Neural crest cell (in vitro differentiated cells): Measurements from ENCODE around the gene NPAS3. TPM values are rescaled to one million over a fixed set of nuclear protein-coding genes. Genes with fewer than 3 reads are reported as not detected.
A peak's percentile ranks its signal among the peaks of the same experiment; 100 is the strongest.

Experiments
- DNase-seq: peaks from one replicate; pipeline ENCODE4 v3.0.0; 2021; ENCODE audit warnings: low read depth, mixed read lengths, low spot score
- H3K27ac Mint-ChIP-seq: one replicate; pipeline ENCODE4 v1.8.0; 2021; ENCODE audit warnings: mild to moderate bottlenecking, mixed read lengths; ENCODE audit not compliant: unreplicated experiment
- H3K27me3 Mint-ChIP-seq: 2 replicates; pipeline ENCODE4 v1.8.0; 2021; ENCODE audit warnings: low read depth, mild to moderate bottlenecking, mixed read lengths
- H3K36me3 Mint-ChIP-seq: 2 replicates; pipeline ENCODE4 v1.8.0; 2021; ENCODE audit warnings: low read depth, mild to moderate bottlenecking, mixed read lengths
- H3K4me1 Mint-ChIP-seq: 2 replicates; pipeline ENCODE4 v1.8.0; 2021; ENCODE audit warnings: mixed read lengths
- H3K4me3 Mint-ChIP-seq: one replicate; pipeline ENCODE4 v1.8.0; 2021; ENCODE audit warnings: mild to moderate bottlenecking, mixed read lengths
- H3K9me3 Mint-ChIP-seq: 2 replicates; pipeline ENCODE4 v1.8.0; 2021; ENCODE audit warnings: mixed read lengths
- CTCF ChIP-seq: fragments of 200-600 bp; sonication (generic); conservative IDR thresholded peaks from 2 replicates; pipeline ENCODE4 v1.5.0; 2021; ENCODE audit warnings: antibody characterized with exemption, mild to moderate bottlenecking
- total RNA-seq: library from RNA; stranded (reverse); gene quantifications from 2 replicates; pipeline ENCODE4 v1.2.1, GENCODE V29; 2021

Gene NPAS3
- total RNA-seq, 1 donor from 2014 or later = 18.2 TPM

GRCh38 chr14:33848009-33848408, 909.3 kb downstream of the NPAS3 start:
- DNase-seq = no peak
- no peak for TF ChIP-seq CTCF
- Mint-ChIP-seq H3K4me1 (peaks cover 18% of the 10 kb centered on the region), H3K4me3 (no peak overlapping the region), H3K36me3 (no peaks in the 10 kb centered on the region), H3K27me3 (peaks cover 8% of the 10 kb centered on the region), H3K9me3 (no peaks in the 10 kb centered on the region), H3K27ac (no peak overlapping the region)

- Mint-ChIP-seq H3K27me3 (peaks cover 8% of the 10 kb centered on the region), H3K4me3 (no peak overlapping the region), H3K9me3 (no peaks in the 10 kb centered on the region), H3K4me1 (peaks cover 18% of the 10 kb centered on the region), H3K36me3 (no peaks in the 10 kb centered on the region), H3K27ac (no peak overlapping the region)
- TF ChIP-seq CTCF = peak; percentile 70
- peak; percentile 76 for DNase-seq
These were observed 910.2 kb downstream of the NPAS3 start for GRCh38 chr14:33848706-33849454.

- H3K4me1 Mint-ChIP-seq = peaks cover 18% of the 10 kb centered on the region
- H3K27me3 Mint-ChIP-seq = peaks cover 8% of the 10 kb centered on the region
- H3K9me3 Mint-ChIP-seq = no peaks in the 10 kb centered on the region
- DNase-seq = no peak
- no peak for TF ChIP-seq CTCF
- no peak overlapping the region for H3K4me3 Mint-ChIP-seq
- no peaks in the 10 kb centered on the region for H3K36me3 Mint-ChIP-seq
- no peak overlapping the region for H3K27ac Mint-ChIP-seq
These were observed 910.7 kb downstream of the NPAS3 start for GRCh38 chr14:33849455-33849801.

- H3K4me3 Mint-ChIP-seq = no peak overlapping the region
- H3K27ac Mint-ChIP-seq = no peak overlapping the region
- no peak for DNase-seq
- H3K9me3 Mint-ChIP-seq = no peaks in the 10 kb centered on the region
- peaks cover 8% of the 10 kb centered on the region for H3K27me3 Mint-ChIP-seq
- no peaks in the 10 kb centered on the region for H3K36me3 Mint-ChIP-seq
- H3K4me1 Mint-ChIP-seq = peaks cover 18% of the 10 kb centered on the region
- TF ChIP-seq CTCF = no peak
These were observed 912.1 kb downstream of the NPAS3 start for GRCh38 chr14:33850826-33851225.

GRCh38 chr14:33851366-33851765, 912.7 kb downstream of the NPAS3 start:
- Mint-ChIP-seq H3K4me1 (peaks cover 18% of the 10 kb centered on the region), H3K27ac (peak overlapping the region; percentile 30), H3K4me3 (no peak overlapping the region), H3K9me3 (no peaks in the 10 kb centered on the region), H3K27me3 (peaks cover 8% of the 10 kb centered on the region), H3K36me3 (no peaks in the 10 kb centered on the region)
- TF ChIP-seq CTCF = no peak
- DNase-seq = no peak
